ENCODE data around the gene DPYD.

DPYD gene

DNA sequence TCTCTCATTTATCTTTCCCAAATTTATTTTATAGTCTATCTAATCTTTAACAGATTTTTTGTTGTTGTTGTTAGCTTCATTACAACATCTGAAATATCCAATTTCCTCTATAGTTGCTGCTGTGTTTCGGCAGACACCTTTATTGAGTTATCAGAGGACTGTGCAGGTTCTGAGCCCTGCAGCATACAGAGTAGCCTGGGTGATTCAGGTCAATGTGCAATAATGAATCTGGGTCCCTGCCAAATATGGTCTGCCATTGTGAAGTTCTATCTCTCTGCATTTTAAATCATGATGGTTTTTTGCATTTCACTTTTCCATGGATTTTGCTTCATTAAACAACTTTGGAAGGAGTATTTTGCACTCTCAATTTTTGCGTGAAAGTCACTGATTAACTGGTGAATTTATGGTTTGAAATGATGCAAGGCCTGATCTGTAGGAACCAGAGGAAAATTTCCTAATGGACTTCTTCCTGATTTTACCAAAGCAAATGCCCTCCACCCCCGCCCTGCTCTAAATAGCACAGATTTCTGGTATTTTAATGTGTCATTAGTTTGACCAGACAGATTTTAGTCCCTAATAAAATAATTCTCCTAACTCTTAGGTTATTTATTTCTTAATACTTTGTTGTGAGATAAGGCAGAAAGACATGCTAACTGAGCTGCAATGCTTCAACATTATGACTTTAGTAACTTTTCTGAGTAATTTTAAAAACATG lies 797.0 kb downstream of the DPYD start:
- DNase-seq = no peak

DNA sequence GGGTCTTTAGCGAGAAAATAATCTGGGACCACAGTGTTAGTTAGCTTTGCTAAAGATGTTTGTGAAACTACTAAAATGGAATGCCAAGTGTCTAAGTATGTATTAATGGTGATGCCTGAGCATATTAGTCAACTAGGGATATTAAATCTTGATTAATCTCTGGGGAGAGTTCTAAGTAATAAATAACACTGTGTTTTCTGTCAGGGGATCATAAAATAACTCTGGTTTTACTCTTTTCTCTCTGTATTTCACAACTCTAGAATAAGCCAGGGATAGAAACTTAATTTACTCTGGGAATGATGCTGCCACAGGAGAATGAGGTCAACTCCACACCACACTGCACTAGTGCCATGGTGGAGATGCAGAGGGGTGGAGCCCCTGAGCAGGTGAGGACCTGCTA lies 800.0 kb downstream of the DPYD start:
- DNase-seq = no peak

DNA sequence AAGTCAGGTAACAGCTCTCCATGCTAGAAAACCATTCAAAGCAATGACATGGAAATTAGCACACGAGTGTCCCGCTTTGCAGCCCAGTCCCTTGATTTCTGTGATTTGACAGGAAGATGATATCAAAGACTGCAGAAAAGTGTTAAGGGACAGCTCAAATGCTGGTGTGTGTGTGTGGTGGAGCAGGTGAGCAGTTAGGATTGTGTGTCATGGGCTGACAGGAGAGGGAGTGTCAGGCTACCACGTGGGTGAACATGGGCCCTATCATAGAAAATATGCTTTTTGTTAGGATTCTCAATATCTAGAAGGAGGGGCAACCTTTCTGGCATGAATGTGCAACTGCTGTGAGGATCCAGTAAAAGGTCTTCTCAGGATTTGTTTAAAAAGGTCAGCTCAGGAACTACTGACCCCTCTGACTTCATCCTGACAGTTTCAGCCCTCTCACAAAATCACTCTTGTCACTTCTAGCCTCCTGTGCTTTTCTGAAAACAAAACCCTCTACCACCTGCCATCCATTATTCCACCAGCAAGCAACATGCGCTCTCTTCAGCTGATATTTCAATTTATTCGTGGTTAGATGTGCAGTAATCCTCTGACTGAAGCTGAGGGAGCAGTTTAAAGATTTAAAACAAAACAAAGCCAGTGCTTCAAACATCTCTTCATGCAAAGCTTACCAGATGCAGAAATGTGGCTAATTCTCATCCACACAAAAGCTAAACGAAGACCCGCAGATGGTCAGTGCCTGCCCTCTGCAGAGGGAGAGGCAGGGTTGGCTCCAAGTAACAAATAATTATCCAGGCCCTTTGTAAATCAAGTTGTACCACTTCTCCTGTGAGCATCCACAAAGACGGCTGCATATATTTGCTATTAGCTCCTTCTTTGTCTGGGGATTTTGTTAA lies 801.3 kb downstream of the DPYD start:
- no peak for DNase-seq

DNA sequence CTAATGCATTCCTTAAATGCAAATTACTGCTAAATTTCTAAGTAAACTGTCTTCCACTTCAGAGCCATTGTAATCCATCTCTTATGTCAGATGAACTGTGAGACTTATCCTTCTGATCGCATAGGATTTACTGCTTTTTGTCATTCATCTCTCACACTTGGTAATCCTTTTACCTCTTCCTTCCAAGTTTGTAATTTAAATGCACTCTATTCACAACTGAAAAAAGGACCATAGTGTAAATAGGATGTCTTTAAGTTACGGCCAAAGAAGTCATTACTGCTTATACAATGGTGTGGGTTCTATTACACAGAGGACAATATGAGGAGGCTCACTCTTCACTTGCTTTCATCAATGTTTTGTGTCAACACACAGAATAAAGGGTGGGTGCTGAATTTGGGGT lies 806.0 kb downstream of the DPYD start:
- DNase-seq = no peak

DNA sequence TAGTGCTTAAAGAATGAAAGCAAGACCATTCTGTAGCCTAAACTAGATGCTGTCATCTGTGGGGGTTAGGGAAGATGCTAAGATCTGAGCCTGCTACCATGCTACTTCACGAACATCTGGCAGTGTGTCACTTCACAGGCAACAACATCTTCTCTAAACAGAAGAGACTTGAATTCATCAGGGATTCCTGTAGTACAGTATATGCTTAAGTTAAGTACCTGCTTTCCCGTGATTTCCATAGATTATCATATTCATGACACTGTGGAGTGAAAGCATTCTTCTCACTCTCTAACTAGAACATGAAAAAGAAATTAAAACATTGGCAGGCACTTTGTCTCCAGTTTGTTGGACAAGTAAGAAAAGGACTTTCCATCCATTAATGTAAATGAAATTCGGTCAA lies 808.4 kb downstream of the DPYD start:
- DNase-seq = no peak

DNA sequence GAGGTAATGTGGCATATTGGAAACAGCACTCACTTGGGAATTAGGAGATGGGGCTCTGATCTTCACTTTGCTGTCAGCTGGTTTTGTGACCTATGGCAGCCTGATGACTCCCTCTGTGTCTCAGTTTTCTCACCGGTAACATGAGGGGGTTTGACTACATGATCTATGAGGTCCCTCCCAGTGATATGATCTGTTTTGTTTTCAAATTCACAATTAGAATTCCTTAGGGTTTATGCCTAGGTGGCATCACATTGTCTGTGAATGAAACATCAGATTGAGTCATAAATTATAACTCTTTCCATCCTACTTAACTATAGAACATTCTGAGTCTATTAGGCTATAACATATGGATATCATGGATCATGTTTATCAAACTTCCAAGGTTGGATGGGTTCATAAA lies 812.7 kb downstream of the DPYD start:
- DNase-seq = peak; percentile 51

DNA sequence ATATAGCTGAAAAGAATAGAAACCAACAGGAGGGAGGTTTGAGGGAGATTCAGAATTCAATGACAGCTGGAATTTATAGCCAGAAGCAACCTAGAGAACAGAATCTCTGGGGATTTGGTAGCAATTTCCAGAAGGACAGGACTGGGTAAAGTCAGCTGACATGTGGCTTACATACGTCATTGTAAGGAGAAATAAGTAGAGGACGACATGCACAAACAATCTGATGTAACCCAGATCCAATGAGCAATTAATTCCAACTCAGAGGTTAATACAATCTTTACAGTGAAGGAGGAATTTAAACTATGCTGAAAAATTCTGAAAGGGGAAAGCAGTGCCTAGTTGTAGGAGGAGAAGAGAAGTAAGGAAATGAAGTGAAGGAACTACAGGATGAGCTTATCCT lies 815.3 kb downstream of the DPYD start:
- DNase-seq = no peak

DNA sequence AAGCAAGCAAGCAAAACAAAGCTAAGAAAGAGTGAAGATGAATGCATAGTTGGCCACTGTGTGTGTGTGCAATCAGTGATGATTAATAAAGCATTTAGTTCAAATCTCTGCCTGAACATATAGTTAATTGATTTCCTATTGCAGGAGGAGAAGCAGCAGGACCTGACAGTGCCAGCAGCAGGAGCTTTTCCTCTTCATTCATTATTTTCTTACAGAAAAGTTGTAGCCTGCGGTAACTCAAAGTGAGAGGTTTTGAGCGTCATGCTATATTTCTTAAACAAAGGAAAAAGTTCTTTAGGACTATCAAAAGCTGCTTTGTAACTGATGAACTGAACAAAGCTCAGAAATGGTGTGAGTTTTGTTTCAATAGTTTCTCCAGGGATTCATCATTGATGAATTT lies 819.3 kb downstream of the DPYD start:
- DNase-seq = no peak

DNA sequence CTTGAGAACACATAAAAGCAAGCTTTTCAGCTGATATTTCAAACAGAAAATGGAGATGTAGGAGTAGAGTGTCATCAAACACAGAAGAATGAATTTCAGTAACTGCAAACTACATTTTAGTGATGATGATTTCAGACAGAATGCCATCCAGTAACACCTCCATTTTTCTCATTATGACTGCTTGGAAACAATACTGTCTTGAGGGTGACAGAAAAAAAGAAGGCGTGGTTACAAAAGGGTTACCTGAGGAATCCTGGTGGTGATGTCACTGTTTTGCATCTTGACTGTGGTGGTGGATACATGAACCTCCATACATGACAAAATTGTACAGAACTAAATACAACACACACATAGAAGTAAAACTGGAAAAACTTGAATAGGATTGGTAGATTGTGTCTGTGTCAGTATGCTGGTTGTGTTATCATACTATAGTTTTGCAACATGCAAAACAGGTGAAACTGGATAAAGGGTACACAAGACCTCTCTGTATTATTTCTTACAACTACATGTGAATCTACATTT lies 823.4 kb downstream of the DPYD start:
- no peak for DNase-seq

DNA sequence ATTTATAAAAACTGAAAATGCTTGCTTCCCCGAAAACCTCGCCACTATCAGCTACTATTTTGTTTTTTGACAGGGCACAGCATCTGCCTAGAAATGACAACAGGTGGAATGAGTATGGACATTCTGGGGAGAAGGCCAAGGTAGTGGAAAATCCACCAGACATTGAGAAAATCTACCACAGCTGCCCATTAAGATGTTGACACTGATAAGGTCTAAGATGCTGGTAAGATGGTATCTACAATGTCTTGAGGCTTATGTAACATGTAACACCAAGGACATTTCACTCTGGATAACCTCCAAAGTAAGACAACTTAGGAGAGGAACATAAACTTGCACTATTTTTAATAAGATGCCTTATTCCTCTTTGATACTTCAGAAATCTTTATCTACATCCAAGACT lies 825.1 kb downstream of the DPYD start:
- no peak for DNase-seq

DNA sequence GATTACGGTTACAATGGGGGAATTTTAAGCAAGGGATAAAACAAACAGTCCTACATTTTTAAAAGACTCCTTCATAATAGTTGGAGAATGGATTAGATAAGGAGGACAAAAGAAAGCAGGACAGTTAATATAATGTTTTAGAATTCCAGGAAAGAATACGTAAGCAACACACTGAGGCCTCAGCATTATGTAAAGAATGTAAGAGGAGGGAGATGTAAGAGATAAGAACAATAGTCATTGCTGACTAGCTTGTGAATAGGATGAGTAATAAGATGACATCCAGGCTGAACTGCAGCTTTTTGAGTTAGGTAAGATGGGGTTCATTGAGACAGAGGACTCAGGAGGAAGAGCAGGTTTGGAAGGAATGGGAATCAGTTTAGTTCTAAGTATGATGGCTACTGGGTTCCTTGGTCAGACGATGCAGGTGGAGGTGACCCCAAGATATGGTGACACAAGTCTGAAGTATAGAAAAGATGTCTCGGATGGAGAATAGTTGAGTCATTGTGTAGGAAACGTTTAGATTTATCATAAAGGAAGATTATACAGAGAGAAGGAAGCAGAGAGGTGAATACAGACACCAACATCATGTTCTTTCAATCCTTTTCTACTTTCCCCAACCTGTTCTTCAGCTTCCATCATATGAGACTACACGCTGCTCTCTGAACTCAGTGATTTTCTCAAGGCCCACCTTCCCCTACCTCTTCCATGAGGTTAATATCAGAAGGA lies 826.4 kb downstream of the DPYD start:
- DNase-seq = peak; percentile 92

DNA sequence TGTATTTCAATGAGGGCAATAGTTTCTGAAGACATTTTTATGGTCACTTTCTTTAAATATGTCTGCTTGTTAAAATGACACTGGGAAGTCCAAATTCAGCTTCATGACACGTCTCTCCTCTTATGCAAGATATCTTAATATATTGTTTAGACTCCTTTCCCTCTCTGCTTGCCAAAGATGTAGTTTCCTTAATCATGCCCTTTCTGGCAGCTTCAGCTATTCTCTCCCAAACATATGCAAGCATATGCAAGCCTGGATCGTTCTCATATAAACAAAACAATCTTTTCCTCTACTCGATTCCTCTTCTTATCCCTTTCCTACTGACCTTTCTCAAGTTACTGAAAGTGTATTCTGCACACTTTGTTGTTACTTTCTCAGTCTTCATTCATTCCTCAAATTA lies 827.1 kb downstream of the DPYD start:
- DNase-seq = peak; percentile 70

DNA sequence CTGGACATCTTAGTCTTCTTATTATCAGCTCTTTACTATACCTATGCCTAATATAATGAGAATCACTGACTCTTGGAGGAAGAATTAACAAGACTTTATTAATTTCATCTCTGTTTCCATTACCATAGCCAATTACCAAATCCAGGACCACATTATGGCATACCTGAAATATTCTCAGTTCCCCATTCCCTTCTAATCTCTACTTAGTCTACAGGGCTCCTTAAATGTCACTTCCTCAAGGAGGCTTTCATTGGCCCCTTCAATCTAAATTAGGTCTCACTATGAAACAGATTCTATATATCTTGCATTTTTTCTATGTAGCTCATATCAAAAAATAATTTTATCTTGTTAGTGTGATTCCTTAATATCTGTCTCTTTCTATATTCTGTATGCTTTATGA lies 828.0 kb downstream of the DPYD start:
- no peak for DNase-seq

DNA sequence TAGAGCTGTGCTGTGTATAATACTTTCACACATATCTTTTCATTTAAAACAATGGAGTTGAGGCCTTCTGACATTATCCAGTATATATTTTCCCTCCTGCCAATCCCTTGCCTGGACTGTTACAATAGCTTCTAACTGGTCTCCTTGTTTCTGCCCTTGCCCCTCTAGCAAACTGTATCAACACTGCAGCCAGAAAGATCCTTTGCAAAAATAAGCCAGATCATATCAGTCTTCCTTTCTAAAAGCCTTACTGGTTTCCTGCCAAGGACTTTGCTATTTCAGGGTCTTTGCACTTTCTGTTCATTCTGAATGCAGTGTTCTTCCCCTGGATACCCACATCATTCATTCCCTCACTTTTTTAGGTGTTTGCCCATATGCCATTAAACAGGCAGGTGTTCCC lies 829.2 kb downstream of the DPYD start:
- no peak for DNase-seq

DNA sequence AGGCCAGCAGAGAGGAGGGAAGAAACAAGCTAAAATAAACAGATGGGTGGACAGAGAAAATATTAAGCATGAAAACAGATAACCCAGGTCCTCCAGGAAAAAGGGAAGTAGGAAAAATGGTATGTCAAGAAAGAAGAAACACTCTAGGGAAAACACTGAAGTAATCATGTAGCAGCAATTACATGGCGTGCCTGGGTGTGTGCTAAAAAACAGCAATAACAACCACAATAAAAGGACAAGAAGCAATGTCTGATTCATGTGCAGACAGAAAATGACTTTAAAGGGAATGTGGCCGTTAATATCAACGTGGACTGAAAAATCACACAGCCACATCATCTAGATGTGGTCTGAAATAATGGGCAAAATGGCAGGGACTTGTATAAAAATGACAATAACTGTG lies 829.6 kb downstream of the DPYD start:
- DNase-seq = no peak

DNA sequence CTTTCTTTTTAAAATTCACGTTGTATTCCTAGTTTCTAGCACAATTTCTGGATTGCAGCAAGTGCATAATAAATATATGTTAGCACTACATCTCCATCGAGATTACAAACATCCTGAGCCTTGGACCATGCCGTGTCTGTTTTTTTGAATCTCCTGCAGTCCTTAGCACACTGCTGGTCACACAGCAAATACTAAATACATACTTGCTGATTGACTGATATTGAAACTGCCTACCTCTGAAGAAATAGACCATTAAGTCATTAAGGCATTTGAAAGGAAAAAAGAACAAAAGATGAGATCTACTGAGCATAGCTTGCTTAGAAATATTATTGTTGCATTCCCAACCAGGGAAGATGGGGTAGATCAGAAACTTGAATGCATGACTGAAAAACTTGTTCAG lies 830.1 kb downstream of the DPYD start:
- DNase-seq = no peak

DNA sequence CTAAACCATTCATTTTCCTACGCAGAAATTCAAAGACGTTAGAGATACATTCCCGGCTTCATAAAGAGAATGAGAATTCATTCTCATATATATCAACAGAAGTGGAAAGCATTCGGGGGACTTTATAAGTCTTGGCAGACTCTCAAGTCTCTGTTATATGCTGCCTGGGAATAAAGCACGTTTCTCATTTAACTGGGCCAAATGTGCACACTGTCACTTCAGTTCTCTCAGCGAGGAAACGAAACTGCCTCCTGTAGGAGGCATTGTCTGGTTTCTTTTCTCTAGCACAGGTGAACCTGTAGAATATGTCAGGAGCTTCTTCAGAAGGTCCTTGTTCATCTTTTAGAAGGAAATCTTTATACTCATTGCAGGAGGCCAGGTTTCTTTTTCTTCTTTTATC lies 831.7 kb downstream of the DPYD start:
- no peak for DNase-seq

DNA sequence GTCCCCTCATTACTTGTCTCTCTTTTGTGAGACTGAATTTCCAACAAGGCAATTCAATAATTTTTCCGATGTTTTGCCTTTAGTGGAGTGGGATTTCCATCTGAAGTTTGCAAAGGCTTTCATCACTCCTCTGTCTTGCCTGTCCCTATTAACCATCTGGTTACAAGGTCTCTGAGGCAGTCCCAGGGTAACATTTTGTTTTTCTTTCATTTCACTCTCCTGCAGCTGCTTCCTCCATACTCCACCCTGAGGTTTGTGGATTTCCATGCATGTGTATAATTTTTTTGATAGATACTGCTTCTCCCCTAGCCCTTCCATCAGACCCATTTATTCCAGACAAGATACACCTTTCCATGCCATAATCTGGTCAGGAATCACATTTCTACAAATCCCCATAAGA lies 832.4 kb downstream of the DPYD start:
- DNase-seq = no peak

DNA sequence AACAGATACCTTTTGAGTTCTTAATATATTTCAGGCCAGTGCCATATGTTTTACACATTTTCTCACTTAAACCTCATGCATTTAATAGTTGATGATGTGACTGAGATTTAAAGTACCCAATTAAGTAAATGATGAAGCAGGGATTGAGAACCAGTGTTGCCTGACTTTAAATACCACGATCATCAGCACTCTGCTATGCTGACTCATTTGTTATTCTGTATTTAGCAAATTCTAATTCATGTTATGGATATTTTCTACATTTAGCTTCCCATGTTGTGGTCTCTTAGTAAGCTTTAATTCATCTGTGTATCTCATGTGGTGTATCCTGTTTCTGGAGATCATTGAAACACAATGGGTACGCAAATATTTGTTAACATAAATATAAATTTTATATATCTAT lies 836.3 kb downstream of the DPYD start:
- peak; percentile 74 for DNase-seq

DNA sequence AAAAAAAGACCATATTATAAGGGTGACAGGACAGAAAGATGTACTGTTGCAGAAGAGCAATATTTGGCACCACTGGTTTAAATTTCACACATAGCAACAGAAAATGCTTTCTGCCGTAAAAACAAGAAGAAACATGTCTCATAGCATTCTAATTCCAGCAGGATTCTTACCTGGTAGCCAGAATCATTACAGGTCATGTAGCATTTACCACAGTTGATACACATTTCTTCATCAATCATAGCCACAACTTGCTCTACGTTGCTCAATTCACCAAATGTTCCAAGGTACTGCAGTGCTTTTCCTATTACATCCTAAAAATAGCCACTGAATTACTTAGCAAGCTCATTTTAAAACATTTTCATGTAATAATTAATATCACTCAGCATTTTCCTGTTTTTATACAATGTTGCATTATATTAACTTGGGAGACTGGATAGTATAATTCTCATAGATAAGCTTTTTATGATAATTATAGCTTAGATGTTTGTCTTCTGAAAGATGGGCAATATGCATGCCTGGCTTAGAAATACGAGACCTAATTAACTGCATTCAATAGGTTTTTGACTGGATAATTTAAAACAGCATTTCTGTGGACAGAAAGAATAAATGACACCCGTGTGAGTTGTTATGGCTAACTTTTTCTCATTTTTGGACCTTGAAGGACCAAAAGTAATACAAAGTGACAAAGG lies 838.5 kb downstream of the DPYD start:
- DNase-seq = no peak

DNA sequence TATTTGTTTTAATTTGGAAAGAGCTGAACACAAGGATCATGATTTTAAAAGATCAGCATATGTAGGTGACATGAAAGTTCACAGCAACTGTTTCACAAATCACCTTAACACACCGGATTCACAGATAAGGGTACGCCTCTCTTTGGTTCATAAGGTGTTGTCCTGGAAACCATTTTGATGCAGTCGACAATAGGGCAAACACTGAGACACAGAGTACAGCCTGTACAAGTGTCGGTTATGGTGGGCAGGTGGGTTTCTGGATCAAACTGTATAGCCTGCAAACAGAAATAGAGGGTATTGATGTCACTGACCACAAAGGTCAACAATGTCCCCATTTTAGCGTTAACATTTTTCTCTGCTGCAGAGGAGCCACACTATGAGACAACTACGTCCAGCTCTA lies 842.0 kb downstream of the DPYD start:
- DNase-seq = no peak

DNA sequence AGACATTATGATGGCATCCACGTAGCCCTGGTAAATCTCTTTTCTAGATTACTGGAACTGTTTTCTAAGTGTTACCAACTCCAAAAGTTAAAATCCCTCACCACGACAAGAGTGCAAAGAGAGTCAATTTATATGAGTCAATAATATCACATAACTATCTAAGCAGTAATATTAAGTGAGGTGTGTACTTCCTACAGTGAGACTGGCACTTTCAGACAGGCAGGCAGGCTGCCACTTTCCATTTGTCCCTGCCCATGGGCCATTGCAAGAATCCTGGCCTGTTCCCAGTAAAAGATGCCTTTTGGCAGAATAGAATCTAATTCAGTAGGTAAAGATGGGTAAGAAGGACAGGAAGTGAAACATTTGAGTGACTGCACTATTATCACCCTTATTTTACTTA lies 843.6 kb downstream of the DPYD start:
- DNase-seq = no peak

DNA sequence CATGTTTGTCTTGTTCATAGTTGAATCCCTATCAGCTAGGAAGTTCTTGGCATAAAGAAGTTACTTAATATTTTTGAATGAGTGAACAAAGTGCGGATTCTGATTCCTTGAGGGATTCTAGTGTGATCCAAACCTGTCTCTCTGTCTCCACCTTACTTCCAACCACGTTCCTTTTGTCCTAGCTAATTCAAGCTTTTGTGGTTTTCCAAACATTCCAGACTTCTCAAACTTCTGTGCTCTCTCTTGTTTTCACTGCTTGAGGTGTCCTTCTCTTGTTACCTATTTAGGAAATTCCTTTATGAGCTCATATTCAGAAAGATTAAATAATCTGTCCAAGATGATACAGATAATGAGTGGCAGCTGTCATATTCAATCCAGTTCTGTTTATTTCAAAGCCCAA lies 846.1 kb downstream of the DPYD start:
- no peak for DNase-seq

All from HCEC 1CT (cell line).